NCI-H82 (cell line): ENCODE data around the gene ZNF560.
"Not testable (repeated sequence)": the region's sequence is repeated elsewhere in the genome, so short reads cannot be mapped to it uniquely, and the experiment has no call there.

Source experiments
- DNase-seq: peaks from one replicate; lab custom pipeline; 2025; lab: John Stamatoyannopoulos, UW

ZNF560 gene

DNA sequence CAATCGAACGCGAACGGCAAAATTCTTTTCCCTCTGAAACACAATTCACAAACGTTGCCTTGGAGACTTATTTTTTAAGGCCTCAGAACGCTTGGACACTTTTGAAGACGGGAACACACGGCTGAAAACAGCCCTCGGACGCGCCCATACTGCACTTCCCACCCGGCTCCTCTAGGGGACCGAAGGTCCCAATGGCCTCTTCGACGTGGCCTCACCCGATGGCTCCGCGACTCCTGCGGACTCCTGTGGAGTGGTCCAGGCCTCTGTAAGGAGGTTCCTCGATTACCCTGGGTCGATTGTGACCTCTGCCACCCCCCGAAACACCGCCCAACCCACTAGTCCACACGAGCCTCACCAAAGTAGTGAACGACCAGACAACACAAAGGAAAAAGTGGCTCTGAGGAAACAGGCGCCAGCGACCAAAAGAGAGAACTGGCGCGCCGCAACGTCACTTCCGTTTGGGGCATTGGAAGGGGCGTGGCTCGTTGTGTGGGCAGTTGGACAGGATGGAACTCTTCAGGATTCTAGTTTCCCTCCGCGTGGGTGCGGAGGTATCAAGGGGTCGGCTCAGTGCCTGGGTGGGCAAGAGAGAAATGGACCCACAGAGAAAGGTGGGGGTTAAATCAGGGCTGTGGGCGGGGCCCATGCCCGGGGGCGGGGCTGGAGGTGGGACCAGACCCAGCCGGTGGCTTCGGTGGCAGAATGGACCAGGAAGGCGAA is at the start of gene ZNF560:
Gene ZNF560, minus strand, starts transcription at position 434 of the 720 bp plus-strand sequence. CDS start 23,303 bp downstream, outside the sequence.
- DNase-seq = peak; percentile 83

GRCh38 chr19:9547870-9548269 is 49.5 kb upstream of the ZNF560 start:
- DNase-seq = no peak

DNA sequence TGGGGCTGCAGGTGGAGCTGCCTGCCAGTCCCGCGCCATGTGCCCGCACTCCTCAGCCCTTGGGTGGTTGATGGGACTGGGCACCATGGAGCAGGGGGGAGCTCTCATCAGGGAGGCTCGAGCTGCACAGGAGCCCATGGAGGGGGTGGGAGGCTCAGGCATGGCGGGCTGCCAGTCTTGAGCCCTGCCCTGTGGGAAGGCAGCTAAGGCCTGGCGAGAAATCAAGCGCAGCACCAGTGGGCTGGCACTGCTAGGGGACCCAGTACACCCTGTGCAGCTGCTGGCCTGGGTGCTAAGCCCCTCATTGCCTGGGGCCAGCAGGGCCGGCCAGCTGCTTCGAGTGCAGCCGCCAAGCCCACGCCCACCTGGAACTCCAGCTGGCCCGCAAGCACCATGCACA is 42.9 kb upstream of the ZNF560 start:
- DNase-seq = peak; percentile 32

GRCh38 chr19:9539921-9540320 is 41.5 kb upstream of the ZNF560 start:
- not testable (repeated sequence) for DNase-seq

GRCh38 chr19:9539201-9539600 is 40.8 kb upstream of the ZNF560 start:
- not testable (repeated sequence) for DNase-seq

DNA sequence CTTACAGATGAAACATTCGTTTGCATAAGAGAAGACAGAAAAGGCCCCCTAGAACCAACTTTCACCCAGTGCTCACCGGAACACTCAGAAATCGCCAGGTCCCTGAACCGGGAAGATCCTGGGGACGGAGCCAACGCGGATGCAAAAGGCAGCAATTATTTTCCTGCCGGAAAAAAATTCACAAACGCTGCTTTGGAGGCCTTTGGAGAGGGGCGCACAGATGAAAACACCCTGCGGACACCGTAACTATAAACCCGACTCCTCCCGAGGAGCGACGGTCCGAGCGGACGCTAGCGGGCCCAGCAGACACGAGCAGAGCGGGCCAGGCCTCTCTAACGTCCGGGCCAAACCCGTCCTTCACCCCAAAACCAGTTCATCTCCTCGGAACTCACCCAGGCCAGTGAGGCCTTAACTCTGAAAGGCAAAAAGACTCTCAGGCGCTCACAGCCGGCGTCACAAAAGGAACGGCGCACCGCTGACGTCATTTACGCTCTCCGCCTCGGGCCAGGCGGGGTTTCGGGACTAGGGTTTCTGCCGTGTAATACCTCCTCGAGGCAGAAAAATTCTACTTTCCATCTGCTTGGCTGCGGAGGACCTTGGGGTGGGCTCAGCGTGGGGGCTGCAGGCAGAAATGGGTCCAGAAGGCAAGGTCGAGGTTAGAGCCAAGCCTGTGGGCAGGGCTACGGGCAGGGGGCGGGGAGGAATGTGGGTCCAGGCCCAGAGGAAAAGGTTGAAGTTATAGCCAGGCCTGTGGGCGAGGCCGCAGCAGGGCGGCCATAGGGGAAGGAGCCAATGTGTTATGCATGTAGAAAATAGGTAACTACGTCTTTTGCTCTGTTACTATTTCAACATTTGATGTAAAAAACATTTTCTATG is 40.0 kb upstream of the ZNF560 start, which contains the start of gene ZNF426:
Gene ZNF426, minus strand, starts transcription at position 463 of the 876 bp plus-strand sequence. CDS start 2,413 bp downstream, outside the sequence.
- DNase-seq = peak; percentile 84

DNA sequence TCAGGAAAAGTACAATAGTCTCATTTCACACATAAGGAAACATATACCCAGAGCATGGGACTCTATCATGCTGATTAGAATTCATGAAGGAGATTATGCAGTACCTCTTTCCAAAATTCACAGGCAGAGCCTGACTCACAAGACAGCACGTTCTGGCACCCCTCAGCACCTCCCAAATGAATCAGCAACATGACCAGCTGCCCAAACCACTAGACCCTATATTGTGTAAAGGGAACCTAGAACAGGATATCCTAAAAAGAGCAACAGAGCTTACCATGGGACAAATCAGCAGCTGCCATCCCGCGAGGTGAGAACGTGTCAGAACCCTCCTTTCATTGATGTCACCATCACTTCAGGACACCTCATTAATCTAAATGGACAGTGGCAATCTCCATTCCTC is 37.5 kb upstream of the ZNF560 start:
- no peak for DNase-seq

DNA sequence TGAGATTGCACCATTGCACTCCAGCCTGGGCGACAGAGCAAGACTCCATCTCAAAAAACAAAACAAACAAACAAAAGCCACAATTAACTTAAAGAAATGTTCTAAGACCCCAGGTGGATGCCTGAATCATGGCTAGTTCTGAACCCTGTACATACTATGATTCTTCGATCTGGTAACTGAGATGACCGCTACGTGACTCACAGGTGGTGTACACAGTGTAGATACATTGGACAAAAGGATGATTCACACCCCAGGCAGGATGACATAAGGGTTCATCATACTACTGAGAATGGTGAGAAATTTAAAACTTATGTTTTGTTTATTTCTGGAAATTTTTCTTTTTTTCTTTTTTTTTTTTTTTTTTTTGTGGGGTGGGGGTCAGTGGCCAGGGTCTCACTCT is 33.5 kb upstream of the ZNF560 start:
- no peak for DNase-seq

DNA sequence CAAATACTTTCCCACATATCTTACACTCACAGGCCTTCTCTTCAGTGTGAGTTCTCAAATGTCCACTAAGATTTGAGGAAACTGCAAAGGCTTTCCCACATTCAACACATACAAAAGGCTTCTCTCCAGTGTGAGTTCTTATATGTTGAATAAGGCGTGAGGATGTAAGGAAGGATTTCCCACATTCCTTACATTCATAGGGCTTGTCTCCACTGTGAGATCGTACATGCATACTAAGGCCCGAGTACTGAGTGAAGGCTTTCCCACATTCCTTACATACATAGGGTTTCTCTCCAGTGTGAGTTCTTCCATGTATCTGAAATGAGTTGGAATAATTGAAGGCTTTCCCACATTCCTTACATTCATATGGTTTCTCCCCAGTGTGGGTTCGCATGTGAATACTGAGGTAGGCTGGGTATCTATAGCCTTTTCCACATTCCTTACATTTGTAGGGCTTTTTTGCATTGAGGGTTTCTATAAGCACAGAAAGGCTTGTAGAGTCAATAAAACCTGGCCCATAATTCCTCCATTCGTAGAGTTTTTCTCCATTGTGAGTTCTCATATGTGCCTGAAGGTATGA is 30.4 kb upstream of the ZNF560 start:
- peak; percentile 0 for DNase-seq

DNA sequence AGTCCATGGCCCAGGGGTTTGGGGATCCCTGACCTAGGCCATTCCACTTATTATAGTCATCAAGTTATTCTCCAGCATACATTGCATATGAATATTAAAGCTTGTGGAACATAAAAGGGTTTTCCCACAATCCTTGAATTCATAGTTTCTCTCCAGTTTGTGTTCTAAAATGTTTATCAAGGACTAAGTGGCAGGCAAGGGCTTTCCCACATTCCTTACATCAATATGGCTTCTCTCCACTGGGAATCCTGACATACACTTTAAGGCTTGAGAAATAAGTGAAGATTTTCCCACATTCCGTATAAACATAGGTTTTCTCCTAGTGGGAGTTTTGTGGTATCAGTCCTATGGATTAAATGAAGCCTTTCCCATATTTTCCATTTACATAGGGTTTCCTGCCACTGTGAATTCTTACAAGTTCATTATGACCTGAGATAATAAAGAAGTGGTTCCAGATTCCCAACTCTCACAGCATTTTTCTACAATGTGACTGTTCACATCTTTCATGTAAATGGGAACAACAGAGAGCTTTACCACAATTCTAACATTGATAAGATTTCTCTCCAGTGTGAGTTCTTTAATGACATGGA is 25.6 kb upstream of the ZNF560 start:
- no peak for DNase-seq

DNA sequence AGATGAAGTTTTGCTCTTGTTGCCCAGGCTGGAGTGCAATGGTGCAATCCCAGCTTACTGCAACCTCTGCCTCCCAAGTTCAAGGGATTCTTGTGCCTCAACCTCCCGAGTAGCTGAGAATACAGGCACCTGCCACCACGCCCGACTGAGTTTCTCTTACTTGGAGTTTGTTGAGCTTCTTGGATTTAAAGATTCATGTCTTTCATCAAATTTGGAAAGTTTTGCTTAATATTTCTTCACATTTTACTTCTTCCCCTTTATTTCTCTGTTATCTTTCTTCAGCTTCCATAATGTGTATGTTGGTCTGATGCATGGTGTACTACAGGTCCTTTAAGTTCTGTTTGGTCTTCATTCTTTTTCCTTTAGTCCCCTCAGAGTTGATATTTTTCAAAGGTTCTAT is 8.9 kb upstream of the ZNF560 start:
- no peak for DNase-seq

DNA sequence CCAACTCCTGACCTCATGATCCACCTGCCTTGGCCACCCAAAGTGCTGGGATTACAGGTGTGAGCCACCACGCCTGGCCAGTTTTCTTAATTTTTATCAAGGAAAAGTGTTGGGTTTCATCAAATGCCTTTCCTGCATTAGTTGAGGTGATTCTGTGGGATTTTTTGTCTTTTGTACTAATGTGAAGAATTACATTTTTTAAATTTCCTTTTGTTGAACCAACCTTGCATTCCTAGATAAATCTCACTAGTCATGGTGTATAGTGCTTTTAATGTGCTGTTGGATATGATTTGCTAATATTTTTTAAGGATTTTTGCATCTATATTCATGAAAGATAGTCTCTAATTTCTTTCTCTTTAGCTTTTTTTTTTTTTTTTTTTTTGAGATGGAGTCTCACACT is 2.4 kb upstream of the ZNF560 start:
- DNase-seq = no peak

GRCh38 chr19:9494096-9494495 is 4.3 kb downstream of the ZNF560 start:
- DNase-seq = no peak

- no peak for DNase-seq
Observed at GRCh38 chr19:9487016-9487415, 11.4 kb downstream of the ZNF560 start.

GRCh38 chr19:9485140-9485539 is 13.3 kb downstream of the ZNF560 start:
- no peak for DNase-seq

- DNase-seq = peak; percentile 35
Observed at GRCh38 chr19:9474975-9475374, 23.4 kb downstream of the ZNF560 start.

GRCh38 chr19:9467161-9467560 is 31.3 kb downstream of the ZNF560 start:
- no peak for DNase-seq

GRCh38 chr19:9461938-9462337 is 36.5 kb downstream of the ZNF560 start:
- DNase-seq = no peak

DNA sequence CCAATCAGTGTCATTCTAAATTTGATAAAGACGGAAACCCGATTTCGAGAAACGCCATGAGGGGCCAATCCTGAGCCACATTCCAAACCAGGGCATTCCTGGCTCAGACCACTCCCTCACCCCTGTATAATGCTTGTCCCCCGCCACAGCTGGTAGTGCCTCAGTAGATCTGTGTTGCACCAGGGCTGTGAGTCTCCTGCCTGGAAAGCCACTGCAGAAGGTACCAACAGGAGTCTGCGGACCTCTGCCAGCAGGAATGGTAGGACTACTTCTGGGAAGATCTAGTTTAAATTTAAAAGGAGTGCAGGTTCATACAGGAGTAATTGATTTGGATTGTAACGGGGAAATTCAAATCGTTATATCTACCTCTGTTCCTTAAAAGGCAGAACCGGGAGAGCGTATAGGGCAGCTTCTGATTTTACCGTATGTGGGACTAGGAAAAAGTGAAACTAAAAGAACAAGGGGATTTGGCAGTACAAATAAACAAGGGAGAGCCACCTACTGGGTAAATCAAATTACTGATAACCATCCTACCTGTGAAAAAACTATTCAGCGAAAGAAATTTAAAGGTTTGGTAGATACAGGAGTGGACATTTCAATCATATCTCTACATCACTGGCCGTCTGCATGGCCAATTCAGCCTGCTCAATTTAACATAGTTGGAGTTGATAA is 42.3 kb downstream of the ZNF560 start:
- no peak for DNase-seq

DNA sequence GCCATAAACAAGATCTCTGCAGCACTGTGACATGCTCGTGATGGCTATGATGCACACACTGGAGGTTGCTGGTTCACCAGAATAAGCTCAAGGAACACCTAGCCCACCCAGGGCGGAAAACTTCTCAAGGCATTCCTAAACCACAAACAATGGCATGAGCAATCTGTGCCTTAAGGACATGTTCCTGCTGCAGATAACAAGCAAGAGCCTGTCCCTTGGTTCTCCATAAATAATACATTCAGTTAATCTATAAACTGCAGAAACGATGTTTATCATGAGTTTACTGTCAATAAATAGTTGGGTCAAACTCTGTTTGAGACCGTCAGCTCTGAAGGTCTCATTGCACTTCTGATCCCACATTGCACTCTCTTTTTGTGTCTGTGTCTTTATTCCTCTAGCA is 44.5 kb downstream of the ZNF560 start:
- no peak for DNase-seq

DNA sequence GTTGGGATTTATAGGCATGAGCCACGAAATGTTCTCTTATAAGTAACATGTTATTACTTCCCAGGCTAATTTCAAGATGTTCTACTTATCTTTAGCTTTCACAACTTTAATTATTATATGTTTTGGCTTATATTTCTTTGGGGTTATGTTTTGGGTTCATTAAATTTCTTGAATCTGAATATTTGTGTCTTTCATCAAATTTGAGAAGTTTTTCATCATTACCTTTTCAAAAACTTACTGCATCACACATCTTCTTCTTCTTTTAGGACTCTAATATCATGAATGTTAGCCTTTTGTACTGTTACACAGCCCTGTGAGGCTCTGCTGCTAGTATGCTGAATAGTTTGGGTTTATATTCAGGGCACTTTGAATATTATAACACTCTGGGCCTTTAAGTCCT is 53.4 kb downstream of the ZNF560 start:
- DNase-seq = no peak

GRCh38 chr19:9436358-9436757 is 62.1 kb downstream of the ZNF560 start:
- no peak for DNase-seq
